Choroid plexus epithelial cell (primary cell): ENCODE results near the gene LAMTOR3.
"Not testable (repeated sequence)": the region's sequence is repeated elsewhere in the genome, so short reads cannot be mapped to it uniquely, and the experiment has no call there.

Source experiments
- DNase-seq: peaks from one replicate; pipeline ENCODE4 v3.0.0-alpha.2; 2010; ENCODE audit warnings: low read depth
- H3K4me3 ChIP-seq: 2 replicates; pipeline ENCODE4 v1.5.1; 2011; ENCODE audit warnings: low read depth, mild to moderate bottlenecking, control low read depth, low read length, moderate library complexity
- CTCF ChIP-seq: conservative IDR thresholded peaks from 2 replicates; pipeline ENCODE4 v1.5.1; 2011; ENCODE audit warnings: low read depth, mild to moderate bottlenecking, control low read depth, inconsistent platforms, low read length, moderate library complexity

Gene LAMTOR3

GRCh38 chr4:99838927-99839326 is 55.3 kb downstream of the LAMTOR3 start:
- no peak for TF ChIP-seq CTCF
- H3K4me3 ChIP-seq = no peak overlapping the region
- DNase-seq = no peak

GRCh38 chr4:99835942-99836341 is 58.3 kb downstream of the LAMTOR3 start:
- TF ChIP-seq CTCF = no peak
- DNase-seq = no peak
- H3K4me3 ChIP-seq = no peak overlapping the region

- TF ChIP-seq CTCF = no peak
- H3K4me3 ChIP-seq = no peak overlapping the region
- DNase-seq = no peak
Measured at GRCh38 chr4:99834569-99834968, 59.7 kb downstream of the LAMTOR3 start.

GRCh38 chr4:99833756-99834155 is 60.5 kb downstream of the LAMTOR3 start:
- TF ChIP-seq CTCF = no peak
- no peak overlapping the region for H3K4me3 ChIP-seq
- no peak for DNase-seq

GRCh38 chr4:99832758-99833157 is 61.5 kb downstream of the LAMTOR3 start:
- no peak for TF ChIP-seq CTCF
- DNase-seq = no peak
- no peak overlapping the region for H3K4me3 ChIP-seq

GRCh38 chr4:99832321-99832720 is 61.9 kb downstream of the LAMTOR3 start:
- TF ChIP-seq CTCF = no peak
- no peak for DNase-seq
- no peak overlapping the region for H3K4me3 ChIP-seq

- H3K4me3 ChIP-seq, DNase-seq: not testable (repeated sequence)
Measured at GRCh38 chr4:99830051-99830450, 64.2 kb downstream of the LAMTOR3 start.

GRCh38 chr4:99828477-99828876 is 65.8 kb downstream of the LAMTOR3 start:
- no peak for TF ChIP-seq CTCF
- no peak for DNase-seq
- no peak overlapping the region for H3K4me3 ChIP-seq
